ENCODE results near the gene EEF1AKMT3. TPM values are rescaled to one million over a fixed set of nuclear protein-coding genes. Genes with fewer than 3 reads are reported as not detected.

EEF1AKMT3 gene
- polyA plus RNA-seq, 1 donor (not counting 4 experiments of a cell fraction or from before 2014, with no cell fraction given) = 7.7 TPM

- Histone ChIP-seq H3K9me1 (ENCODE audit: control insufficient read depth, extremely low read depth, insufficient read depth, low read length) (no peaks in the 10 kb centered on the region), H3K79me2 (ENCODE audit: control insufficient read depth, insufficient read depth, low read length) (no peaks in the 10 kb centered on the region), H4K20me1 (ENCODE audit: control insufficient read depth, extremely low read depth, insufficient read depth, low read length) (no peaks in the 10 kb centered on the region), H3K4me1 (ENCODE audit: control insufficient read depth, extremely low read depth, insufficient read depth, low read length) (peaks cover 19% of the 10 kb centered on the region), H3K9me3 (ENCODE audit: control insufficient read depth, low read depth, low read length) (no peaks in the 10 kb centered on the region), H3K4me3 (ENCODE audit: control insufficient read depth in 2 of 3, extremely low read depth in 1 of 3, insufficient read depth in 2 of 3, low read depth in 1 of 3, low read length in 3 of 3) (no peak overlapping the region), H3K27me3 (ENCODE audit: control insufficient read depth, extremely low read depth, insufficient read depth, low read length) (no peaks in the 10 kb centered on the region), H3K36me3 (ENCODE audit: control insufficient read depth in 2 of 2, extremely low read depth in 1 of 2, insufficient read depth in 2 of 2, low read length in 2 of 2) (peaks cover 12 to 22% of the 10 kb centered on the region in 2 experiments), H2AFZ (ENCODE audit: control insufficient read depth, low read length) (no peak overlapping the region), H3K27ac (ENCODE audit: control insufficient read depth, insufficient read depth, low read length) (peak overlapping the region; percentile 64), H3K4me2 (ENCODE audit: control insufficient read depth, extremely low read depth, insufficient read depth, low read depth, low read length) (no peak overlapping the region), H3K9ac (ENCODE audit: control insufficient read depth, extremely low read depth, insufficient read depth, low read length) (no peak overlapping the region)
- TF ChIP-seq CTCF (optimal IDR thresholded peaks at IDR 0.05 in 1 of 3, IDR thresholded peaks at IDR 0.05 in 1 of 3, conservative IDR thresholded peaks at IDR 0.05 in 1 of 3; ENCODE audit: extremely low read depth in 1 of 3, insufficient read depth in 2 of 3, low read length in 3 of 3) (no peak), EZH2 (IDR thresholded peaks at IDR 0.05; ENCODE audit: low read length) (no peak)
- dilution Hi-C loops (cut with MboI; ENCODE audit: extremely low pct_ligation_motif_present, low sequenced_read_pairs) = no loop called here
- DNase-seq (ENCODE audit: low read depth, low spot score) = peak; percentile 53
- no peak for FAIRE-seq
Observed at GRCh38 chr12:57795354-57795753, 22.9 kb downstream of the EEF1AKMT3 start.

GRCh38 chr12:57796996-57797395, 24.6 kb downstream of the EEF1AKMT3 start:
- Histone ChIP-seq H3K9me3 (ENCODE audit: control insufficient read depth, low read depth, low read length) (no peaks in the 10 kb centered on the region), H3K4me2 (ENCODE audit: control insufficient read depth, extremely low read depth, insufficient read depth, low read depth, low read length) (no peak overlapping the region), H3K79me2 (ENCODE audit: control insufficient read depth, insufficient read depth, low read length) (no peaks in the 10 kb centered on the region), H3K4me3 (ENCODE audit: control insufficient read depth in 2 of 3, extremely low read depth in 1 of 3, insufficient read depth in 2 of 3, low read depth in 1 of 3, low read length in 3 of 3) (no peak overlapping the region), H3K4me1 (ENCODE audit: control insufficient read depth, extremely low read depth, insufficient read depth, low read length) (peaks cover 19% of the 10 kb centered on the region), H3K27me3 (ENCODE audit: control insufficient read depth, extremely low read depth, insufficient read depth, low read length) (no peaks in the 10 kb centered on the region), H3K36me3 (ENCODE audit: control insufficient read depth in 2 of 2, extremely low read depth in 1 of 2, insufficient read depth in 2 of 2, low read length in 2 of 2) (peaks cover 14 to 16% of the 10 kb centered on the region in 2 experiments), H2AFZ (ENCODE audit: control insufficient read depth, low read length) (no peak overlapping the region), H4K20me1 (ENCODE audit: control insufficient read depth, extremely low read depth, insufficient read depth, low read length) (no peaks in the 10 kb centered on the region), H3K9me1 (ENCODE audit: control insufficient read depth, extremely low read depth, insufficient read depth, low read length) (no peaks in the 10 kb centered on the region), H3K27ac (ENCODE audit: control insufficient read depth, insufficient read depth, low read length) (no peak overlapping the region), H3K9ac (ENCODE audit: control insufficient read depth, extremely low read depth, insufficient read depth, low read length) (no peak overlapping the region)
- dilution Hi-C loops (cut with MboI; ENCODE audit: extremely low pct_ligation_motif_present, low sequenced_read_pairs) = no loop called here
- no peak for DNase-seq (ENCODE audit: low read depth, low spot score)
- FAIRE-seq = no peak
- TF ChIP-seq EZH2 (IDR thresholded peaks at IDR 0.05; ENCODE audit: low read length) = no peak
- TF ChIP-seq CTCF (optimal IDR thresholded peaks at IDR 0.05 in 1 of 3, IDR thresholded peaks at IDR 0.05 in 1 of 3, conservative IDR thresholded peaks at IDR 0.05 in 1 of 3; ENCODE audit: extremely low read depth in 1 of 3, insufficient read depth in 2 of 3, low read length in 3 of 3) = no peak
